GM21529 (cell line): ENCODE results near the gene ARHGAP45.

Experiments
- ATAC-seq: cut with Tn5 transposase; IDR thresholded peaks from one replicate; pipeline ENCODE4 v1.9.1; 2021; ENCODE audit not compliant: unreplicated experiment

ARHGAP45 gene

GRCh38 chr19:1103132-1103707, 36.3 kb downstream of the ARHGAP45 start:
- no peak for ATAC-seq

GRCh38 chr19:1103708-1104310, 36.8 kb downstream of the ARHGAP45 start, which contains the start of gene GPX4:
TSS of gene GPX4 (plus strand) at chr19:1103994. CDS start at chr19:1104044, 50 bp downstream.
- ATAC-seq, result peak; percentile 51

GRCh38 chr19:1104311-1105007, 37.5 kb downstream of the ARHGAP45 start:
- peak; percentile 32 for ATAC-seq

DNA sequence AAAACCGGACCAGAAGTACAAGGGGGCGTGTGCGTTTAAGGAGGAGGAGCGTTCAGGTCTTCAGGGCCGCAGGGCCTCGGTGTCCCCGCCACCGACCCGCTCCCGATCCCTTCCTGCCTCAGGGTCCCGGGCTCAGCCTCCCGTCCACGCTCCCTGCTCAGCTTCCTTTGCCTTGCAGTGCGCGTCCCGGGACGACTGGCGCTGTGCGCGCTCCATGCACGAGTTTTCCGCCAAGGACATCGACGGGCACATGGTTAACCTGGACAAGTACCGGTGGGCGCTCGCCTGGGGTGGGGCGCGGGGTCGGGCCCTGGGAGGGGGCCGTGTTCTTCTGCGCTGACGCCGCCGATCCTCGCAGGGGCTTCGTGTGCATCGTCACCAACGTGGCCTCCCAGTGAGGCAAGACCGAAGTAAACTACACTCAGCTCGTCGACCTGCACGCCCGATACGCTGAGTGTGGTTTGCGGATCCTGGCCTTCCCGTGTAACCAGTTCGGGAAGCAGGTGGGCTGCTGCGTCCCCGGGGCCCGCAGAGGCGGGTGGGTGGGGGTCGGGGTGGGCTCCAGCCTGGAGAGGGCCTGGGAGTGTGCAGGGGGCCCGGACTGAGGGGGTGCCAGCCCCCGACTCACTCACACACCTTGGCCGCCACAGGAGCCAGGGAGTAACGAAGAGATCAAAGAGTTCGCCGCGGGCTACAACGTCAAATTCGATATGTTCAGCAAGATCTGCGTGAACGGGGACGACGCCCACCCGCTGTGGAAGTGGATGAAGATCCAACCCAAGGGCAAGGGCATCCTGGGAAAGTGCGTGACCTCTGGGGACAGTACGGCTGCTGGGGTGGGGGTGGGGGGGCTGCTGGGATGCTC, 38.3 kb downstream of the ARHGAP45 start:
- no peak for ATAC-seq

GRCh38 chr19:1105873-1106840, 39.2 kb downstream of the ARHGAP45 start:
- no peak for ATAC-seq

DNA sequence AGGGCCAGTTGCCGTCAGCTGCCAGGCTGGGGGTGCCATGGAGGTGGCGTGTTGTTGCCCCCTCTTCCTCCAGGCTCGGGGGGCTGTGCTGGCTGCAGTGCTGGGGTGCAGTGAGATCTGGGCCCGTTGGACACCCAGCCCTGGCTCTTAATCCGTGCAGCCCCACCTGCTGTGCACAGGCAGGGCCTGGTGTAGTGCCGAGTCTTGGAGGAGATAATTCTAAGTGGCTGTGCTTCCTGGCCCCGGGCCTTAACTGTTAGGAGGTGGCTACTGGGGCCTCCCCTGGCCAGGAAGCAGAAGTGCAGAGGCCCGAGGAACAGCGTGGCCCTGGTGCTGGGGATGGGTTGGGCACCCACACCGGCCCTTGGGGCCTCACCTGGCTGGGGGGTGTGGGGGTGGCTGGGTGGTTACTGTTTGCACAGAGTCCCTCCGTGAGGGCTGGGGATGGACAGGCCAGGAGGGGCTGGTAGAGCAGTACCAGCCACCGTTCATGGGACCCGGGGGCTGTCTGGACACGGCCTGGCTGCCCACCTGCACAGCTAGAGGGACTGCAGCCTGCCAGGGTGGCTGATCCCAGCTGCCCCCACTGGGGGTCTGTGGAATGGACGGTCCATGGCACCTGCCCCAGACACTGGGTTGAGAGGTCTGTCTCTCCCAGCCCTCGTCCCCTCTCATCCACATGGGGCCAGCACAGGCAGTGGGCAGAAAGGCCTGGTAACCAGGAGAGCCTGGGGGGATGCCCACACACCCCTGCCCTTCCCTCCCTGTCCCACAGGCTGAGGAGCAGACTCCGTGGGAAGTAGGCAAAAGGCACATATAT, 40.1 kb downstream of the ARHGAP45 start:
- ATAC-seq, result no peak

GRCh38 chr19:1107661-1108261, 40.8 kb downstream of the ARHGAP45 start:
- ATAC-seq, result no peak

DNA sequence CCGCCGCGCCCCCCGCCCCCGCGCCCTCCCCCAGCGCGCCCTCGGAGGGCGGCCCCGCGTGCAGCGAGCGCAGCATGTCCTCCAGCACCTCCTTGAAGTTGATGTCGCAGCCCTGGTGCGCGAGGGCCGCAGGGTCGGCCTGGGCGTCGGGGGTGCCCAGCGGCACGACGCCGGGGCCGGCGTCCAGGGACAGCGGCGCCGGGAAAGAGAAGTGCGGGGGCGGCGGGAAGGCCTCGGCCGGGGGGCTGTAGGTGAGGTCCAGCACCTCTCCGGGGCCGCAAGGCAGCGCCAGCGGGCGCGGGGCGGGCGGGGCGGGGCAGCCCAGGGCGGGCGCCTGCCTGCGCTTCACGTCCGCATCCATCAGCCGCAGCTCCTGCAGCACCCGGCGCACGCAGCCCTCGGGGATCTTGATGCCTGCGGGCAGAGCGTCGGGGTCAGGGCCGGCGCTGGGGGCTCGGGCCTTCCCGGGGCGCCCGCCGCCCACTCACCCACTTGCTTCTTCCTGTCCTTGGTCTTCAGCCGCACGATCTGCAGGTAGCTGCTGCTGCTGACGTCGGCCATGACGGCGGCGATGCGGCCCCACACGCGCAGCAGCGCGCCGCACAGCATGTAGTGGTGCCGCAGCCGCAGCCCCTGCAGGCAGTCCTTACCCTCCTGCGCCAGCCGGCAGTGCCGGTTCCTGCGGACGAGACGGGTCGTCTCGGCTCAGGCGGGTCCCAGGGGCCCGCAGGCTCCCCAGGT, 41.5 kb downstream of the ARHGAP45 start:
- no peak for ATAC-seq

DNA sequence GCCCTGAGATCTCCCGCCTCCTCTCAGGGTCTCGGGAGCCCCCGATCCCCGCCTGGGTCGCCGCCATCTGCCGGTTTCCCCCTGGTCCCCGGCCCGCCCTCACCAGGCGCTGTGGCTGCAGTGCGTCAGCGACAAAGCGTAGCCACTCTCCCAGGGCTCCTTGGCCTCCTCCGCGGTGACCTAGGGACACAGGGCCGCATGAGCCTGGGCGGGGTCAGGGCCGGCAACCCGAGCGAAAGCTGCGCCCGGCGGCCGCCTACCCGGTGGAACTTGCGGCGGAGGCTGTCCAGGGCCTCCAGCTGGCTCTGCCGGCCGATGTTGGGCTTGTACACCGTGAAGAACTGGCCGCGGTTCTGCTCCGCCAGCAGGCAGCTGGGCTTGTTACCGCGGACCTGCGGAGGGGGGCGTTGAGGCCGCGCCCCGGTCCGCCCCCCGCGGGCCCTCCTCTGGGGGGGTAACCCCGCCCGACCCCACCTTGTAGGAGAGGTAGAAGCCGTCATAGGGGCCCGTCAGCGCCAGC, 42.1 kb downstream of the ARHGAP45 start:
- ATAC-seq, result no peak

DNA sequence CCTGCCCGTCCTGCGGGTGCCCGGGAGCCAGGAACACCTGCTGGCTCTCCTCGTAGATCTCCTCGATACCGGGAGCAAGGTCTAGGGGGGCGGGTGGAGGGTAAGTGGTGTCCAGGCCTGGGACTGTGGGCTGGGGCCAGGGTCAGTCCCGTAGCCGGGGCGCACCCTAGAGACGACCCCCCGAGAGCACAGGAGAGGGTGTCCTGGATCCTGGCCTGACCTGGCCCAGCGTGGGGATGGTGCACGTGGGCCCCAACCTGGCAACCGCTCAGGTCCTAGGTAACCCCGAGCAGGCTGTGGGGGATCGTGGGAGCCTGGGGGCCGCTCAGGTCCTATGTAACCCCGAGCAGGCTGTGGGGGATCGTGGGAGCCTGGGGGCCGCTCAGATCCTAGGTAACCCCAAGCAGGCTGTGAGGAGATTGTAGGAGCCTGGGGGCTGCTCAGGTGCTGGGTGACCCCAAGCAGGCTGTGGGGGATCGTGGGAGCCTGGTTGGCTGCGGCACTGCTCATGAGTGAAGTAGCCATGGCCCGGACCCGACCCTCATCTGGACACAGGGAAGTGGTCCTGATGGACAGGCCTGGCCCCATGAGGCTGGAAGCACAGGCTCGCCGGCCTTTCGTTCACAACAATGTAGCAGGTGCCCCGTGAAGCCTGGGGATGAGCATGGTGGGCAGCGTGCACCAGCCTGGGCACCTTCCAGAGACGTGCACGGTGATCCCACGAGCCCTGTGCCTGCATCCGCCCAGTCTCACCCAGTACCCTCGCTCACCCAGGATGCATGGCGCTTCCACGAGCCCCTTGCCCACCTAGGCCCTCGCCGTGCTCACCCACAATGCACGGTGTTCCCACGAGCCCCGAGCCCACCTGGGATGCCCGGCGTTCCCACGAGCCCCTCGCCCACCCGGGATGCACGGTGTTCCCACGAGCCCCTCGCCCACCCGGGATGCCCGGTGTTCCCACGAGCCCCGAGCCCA, 43.0 kb downstream of the ARHGAP45 start:
- ATAC-seq, result no peak

GRCh38 chr19:1110809-1111640, 44.1 kb downstream of the ARHGAP45 start:
- ATAC-seq, result no peak

DNA sequence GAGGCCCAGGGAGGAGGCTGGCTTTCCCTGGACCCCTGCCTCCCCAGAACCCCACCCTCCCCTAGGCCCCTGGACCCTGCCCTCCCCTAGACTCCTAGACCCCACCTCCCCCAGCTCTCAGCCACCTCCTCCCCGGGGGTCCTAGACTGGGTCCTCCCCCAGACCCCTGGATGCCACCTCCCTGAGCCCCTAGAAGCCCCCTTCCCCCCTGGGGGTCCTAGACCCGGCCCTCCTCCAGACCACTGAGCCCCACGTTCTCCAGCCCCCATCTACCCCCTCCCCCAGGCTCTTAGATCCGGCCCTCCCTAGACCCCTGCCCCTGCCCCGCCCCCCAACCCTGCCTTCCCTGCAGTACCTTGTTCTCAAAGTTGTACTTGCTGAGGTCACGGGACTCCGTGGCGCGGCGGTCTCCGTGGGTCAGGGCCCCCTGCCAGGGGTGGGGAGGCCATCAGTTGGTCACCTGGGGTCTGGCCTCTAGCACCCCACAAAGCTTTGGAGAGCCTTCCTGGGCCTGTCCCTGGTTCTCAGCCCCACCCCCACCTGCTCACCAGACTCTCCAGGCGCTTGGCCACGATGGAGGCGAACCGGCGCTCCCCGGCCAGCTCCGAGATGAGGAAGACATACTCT, 44.8 kb downstream of the ARHGAP45 start:
- ATAC-seq, result no peak

- ATAC-seq, result no peak
These were observed 45.5 kb downstream of the ARHGAP45 start for GRCh38 chr19:1112268-1113029.

GRCh38 chr19:1113030-1113985, 46.3 kb downstream of the ARHGAP45 start:
- peak; percentile 56 for ATAC-seq
